Measurements from ENCODE around the gene FBLIM1. TPM values are rescaled to one million over a fixed set of nuclear protein-coding genes. Genes with fewer than 3 reads are reported as not detected.
A peak's percentile ranks its signal among the peaks of the same experiment; 100 is the strongest.

Gene FBLIM1
- total and polyA plus RNA-seq, 2 experiments from 2014 or later = 117 to 120 TPM

DNA sequence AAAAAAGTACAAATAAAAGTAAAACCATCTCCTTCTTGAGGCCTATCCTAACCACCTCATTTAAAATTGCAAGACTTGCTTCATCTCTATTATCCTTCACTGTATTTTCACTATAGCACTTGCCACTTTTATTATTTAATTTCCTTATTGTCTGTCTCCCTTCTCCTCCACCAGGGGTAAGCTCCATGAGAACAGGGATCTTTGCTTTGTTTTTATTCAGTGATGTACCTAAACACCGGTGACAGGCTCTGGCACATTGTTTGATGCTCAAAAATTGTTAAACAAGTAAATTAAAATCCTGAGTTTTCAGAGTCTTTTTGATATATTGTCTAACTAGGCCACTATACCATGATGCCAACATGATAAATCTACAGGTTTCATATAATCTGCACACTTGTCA is 71.7 kb downstream of the FBLIM1 start:
- no peak overlapping the region for H2AFZ ChIP-seq
- peaks cover 27% of the 10 kb centered on the region for H3K79me2 ChIP-seq
- peaks cover 7% of the 10 kb centered on the region for H3K4me1 ChIP-seq (ENCODE audit: insufficient read depth)
- no peaks in the 10 kb centered on the region for H3K9me2 ChIP-seq (replicated peaks; ENCODE audit: insufficient read depth)
- no peaks in the 10 kb centered on the region for H4K20me1 ChIP-seq (ENCODE audit: insufficient read depth, poor library complexity, severe bottlenecking)
- H3K27me3 ChIP-seq = no peaks in the 10 kb centered on the region
- H3K4me2 ChIP-seq = no peak overlapping the region
- no peak for DNase-seq (ENCODE audit: low spot score)
- 61% methylated on average over 1 of the region's 1 CpG for WGBS (ENCODE audit: low lambda C conversion rate, missing lambda C conversion rate)
- TF ChIP-seq EZH2 (IDR thresholded peaks at IDR 0.05; ENCODE audit: borderline replicate concordance) (no peak), EZH2phosphoT487 (IDR thresholded peaks at IDR 0.05; ENCODE audit: low read depth, severe bottlenecking, unreplicated experiment) (no peak)
- TF ChIP-seq, protein P1, sequence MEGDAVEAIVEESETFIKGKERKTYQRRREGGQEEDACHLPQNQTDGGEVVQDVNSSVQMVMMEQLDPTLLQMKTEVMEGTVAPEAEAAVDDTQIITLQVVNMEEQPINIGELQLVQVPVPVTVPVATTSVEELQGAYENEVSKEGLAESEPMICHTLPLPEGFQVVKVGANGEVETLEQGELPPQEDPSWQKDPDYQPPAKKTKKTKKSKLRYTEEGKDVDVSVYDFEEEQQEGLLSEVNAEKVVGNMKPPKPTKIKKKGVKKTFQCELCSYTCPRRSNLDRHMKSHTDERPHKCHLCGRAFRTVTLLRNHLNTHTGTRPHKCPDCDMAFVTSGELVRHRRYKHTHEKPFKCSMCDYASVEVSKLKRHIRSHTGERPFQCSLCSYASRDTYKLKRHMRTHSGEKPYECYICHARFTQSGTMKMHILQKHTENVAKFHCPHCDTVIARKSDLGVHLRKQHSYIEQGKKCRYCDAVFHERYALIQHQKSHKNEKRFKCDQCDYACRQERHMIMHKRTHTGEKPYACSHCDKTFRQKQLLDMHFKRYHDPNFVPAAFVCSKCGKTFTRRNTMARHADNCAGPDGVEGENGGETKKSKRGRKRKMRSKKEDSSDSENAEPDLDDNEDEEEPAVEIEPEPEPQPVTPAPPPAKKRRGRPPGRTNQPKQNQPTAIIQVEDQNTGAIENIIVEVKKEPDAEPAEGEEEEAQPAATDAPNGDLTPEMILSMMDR (IDR thresholded peaks at IDR 0.05; ENCODE audit: poor library complexity) = no peak
- no peaks in the 10 kb centered on the region for H3K9me3 ChIP-seq (ENCODE audit: low read depth)
- H3K36me3 ChIP-seq (replicated peaks; ENCODE audit: insufficient read depth, low read depth) = no peaks in the 10 kb centered on the region
- no peak overlapping the region for H3K27ac ChIP-seq
- no peak overlapping the region for H3K4me3 ChIP-seq

DNA sequence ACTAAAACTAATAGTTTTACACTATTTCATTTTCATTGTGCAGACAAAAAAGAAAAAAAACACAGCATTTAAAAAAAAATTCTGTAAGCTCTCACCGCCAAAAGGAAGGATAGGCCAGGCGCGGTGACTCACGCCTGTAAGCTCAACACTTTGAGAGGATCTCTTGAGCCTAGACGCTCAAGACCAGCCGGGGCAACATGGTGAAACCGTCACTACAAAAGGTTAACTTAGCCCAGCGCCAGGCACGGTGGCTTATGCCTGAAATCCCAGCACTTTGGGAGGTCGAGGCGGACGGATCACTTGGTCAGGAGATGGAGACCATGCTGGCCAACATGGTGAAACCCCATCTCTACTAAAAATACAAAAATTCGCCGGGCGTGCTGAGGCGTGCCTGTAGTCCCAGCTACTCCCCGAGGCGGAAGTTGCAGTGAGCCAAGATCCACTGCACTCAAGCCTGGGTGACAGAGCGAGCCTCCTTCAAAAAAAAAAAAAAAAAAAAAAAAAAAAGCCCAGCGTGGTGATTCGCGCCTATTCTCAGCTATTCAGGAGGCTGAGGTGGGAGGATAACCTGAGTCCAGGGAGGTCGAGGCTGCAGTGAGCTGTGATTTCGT is 74.6 kb downstream of the FBLIM1 start:
- DNase-seq (ENCODE audit: low spot score) = no peak
- Histone ChIP-seq H3K4me2 (peak overlapping the region; percentile 89), H3K27me3 (no peaks in the 10 kb centered on the region), H3K9me2 (replicated peaks; ENCODE audit: insufficient read depth) (no peaks in the 10 kb centered on the region), H4K20me1 (ENCODE audit: insufficient read depth, poor library complexity, severe bottlenecking) (no peaks in the 10 kb centered on the region), H3K4me3 (peak overlapping the region; percentile 76), H2AFZ (no peak overlapping the region), H3K36me3 (replicated peaks; ENCODE audit: insufficient read depth, low read depth) (no peaks in the 10 kb centered on the region), H3K4me1 (ENCODE audit: insufficient read depth) (peaks cover 7% of the 10 kb centered on the region), H3K79me2 (peaks cover 32% of the 10 kb centered on the region), H3K27ac (peak overlapping the region; percentile 99), H3K9me3 (ENCODE audit: low read depth) (no peaks in the 10 kb centered on the region)
- 89% methylated on average over 23 of the region's 24 CpGs for WGBS (ENCODE audit: low lambda C conversion rate, missing lambda C conversion rate)
- TF ChIP-seq, protein P1 (IDR thresholded peaks at IDR 0.05; ENCODE audit: poor library complexity) = no peak
- no peak for TF ChIP-seq EZH2phosphoT487 (IDR thresholded peaks at IDR 0.05; ENCODE audit: low read depth, severe bottlenecking, unreplicated experiment)
- no peak for TF ChIP-seq EZH2 (IDR thresholded peaks at IDR 0.05; ENCODE audit: borderline replicate concordance)

DNA sequence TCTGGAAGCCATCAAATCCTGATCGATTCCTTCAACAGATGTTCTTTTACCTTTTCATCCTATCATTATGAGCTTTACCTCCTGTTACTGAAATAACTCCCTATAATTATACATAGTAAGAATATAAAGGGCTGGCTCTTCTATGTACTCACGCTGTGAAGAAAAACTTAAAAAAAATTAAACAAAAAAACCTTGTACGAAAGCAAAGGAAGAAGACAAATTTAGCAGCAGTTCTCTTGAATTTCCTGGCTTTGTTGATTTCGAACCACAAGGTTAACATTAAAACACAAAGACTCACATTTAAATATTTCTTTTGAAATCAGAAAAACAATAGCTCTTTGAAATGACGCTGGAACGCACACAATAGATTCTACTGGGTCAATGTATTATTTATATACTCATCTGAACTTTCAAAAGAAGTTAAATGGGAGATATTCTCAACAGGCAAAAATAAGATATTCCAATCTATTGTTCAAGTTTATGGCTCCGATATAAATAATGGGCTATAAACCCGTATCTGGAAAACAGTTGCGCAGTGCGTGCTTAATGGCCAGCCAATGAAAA is 75.3 kb downstream of the FBLIM1 start:
- peak overlapping the region; percentile 99 for H3K27ac ChIP-seq
- no peaks in the 10 kb centered on the region for H3K9me3 ChIP-seq (ENCODE audit: low read depth)
- WGBS (ENCODE audit: low lambda C conversion rate, missing lambda C conversion rate) = 6% methylated on average over 10 of the region's 10 CpGs
- no peaks in the 10 kb centered on the region for H3K36me3 ChIP-seq (replicated peaks; ENCODE audit: insufficient read depth, low read depth)
- peaks cover 32% of the 10 kb centered on the region for H3K79me2 ChIP-seq
- peak overlapping the region; percentile 47 for H2AFZ ChIP-seq
- no peaks in the 10 kb centered on the region for H3K9me2 ChIP-seq (replicated peaks; ENCODE audit: insufficient read depth)
- H3K4me1 ChIP-seq (ENCODE audit: insufficient read depth) = peaks cover 7% of the 10 kb centered on the region
- peak overlapping the region; percentile 76 for H3K4me3 ChIP-seq
- DNase-seq (ENCODE audit: low spot score) = no peak
- H3K4me2 ChIP-seq = peak overlapping the region; percentile 89
- no peaks in the 10 kb centered on the region for H4K20me1 ChIP-seq (ENCODE audit: insufficient read depth, poor library complexity, severe bottlenecking)
- no peaks in the 10 kb centered on the region for H3K27me3 ChIP-seq
- TF ChIP-seq, protein P1 (IDR thresholded peaks at IDR 0.05; ENCODE audit: poor library complexity) = no peak
- TF ChIP-seq EZH2phosphoT487 (IDR thresholded peaks at IDR 0.05; ENCODE audit: low read depth, severe bottlenecking, unreplicated experiment) (no peak), EZH2 (IDR thresholded peaks at IDR 0.05; ENCODE audit: borderline replicate concordance) (no peak)
